GM13977 (cell line): Measurements from ENCODE around the gene TENM3.

ENCODE experiments used
- DNase-seq: peaks from one replicate; pipeline ENCODE4 v3.0.0; 2012; ENCODE audit warnings: low spot score
- CTCF ChIP-seq: IDR thresholded peaks from 2 replicates; pipeline ENCODE4 v1.5.1; 2012; ENCODE audit warnings: mild to moderate bottlenecking, control low read depth; ENCODE audit not compliant: insufficient read depth; ENCODE audit errors: extremely low read depth, missing control alignments
- in situ Hi-C: fragments of 300-500 bp; cut with MboI; formaldehyde crosslinking; loops from one replicate; pipeline ENCODE4 v1.12.0; 2022; ENCODE audit warnings: low sequenced_read_pairs, low pct_unique_long_range_greater_than_20kb, mixed read lengths, inconsistent platforms; ENCODE audit not compliant: unreplicated experiment

TENM3 gene

GRCh38 chr4:182620111-182620980 lies 377.1 kb downstream of the TENM3 start:
- no peak for DNase-seq
- in situ Hi-C loops = no loop called here
- TF ChIP-seq CTCF = no peak

- no peak for DNase-seq
- in situ Hi-C loops = no loop called here
- no peak for TF ChIP-seq CTCF
Observed at GRCh38 chr4:182624281-182624680, 381.1 kb downstream of the TENM3 start.

GRCh38 chr4:182625193-182625592 lies 382.0 kb downstream of the TENM3 start:
- TF ChIP-seq CTCF = no peak
- DNase-seq = no peak
- in situ Hi-C loops = no loop called here

- in situ Hi-C loops = no loop called here
- no peak for TF ChIP-seq CTCF
- DNase-seq = no peak
Observed at GRCh38 chr4:182627996-182628395, 384.8 kb downstream of the TENM3 start.

- DNase-seq = no peak
- no peak for TF ChIP-seq CTCF
- in situ Hi-C loops = no loop called here
Observed at GRCh38 chr4:182628544-182628943, 385.3 kb downstream of the TENM3 start.

- in situ Hi-C loops = no loop called here
- DNase-seq = no peak
- no peak for TF ChIP-seq CTCF
Observed at GRCh38 chr4:182629096-182629495, 385.9 kb downstream of the TENM3 start.

GRCh38 chr4:182640491-182640890 lies 397.3 kb downstream of the TENM3 start:
- no peak for TF ChIP-seq CTCF
- no peak for DNase-seq
- in situ Hi-C loops = no loop called here
